ENCODE data around the gene ADAMTS5. TPM values are rescaled to one million over a fixed set of nuclear protein-coding genes. Genes with fewer than 3 reads are reported as not detected.

ADAMTS5 gene
- 0.06 TPM for polyA plus RNA-seq (2013, experiment 1 of 2)
- polyA plus RNA-seq (2013, experiment 2 of 2): 0.07 TPM

GRCh38 chr21:26967062-26967913, at the start of gene ADAMTS5:
TSS of gene ADAMTS5 (minus strand) at chr21:26967088. CDS start at chr21:26966391, 697 bp downstream.
- Histone ChIP-seq H3K27me3 (ENCODE audit: control insufficient read depth in 3 of 3, insufficient read depth in 3 of 3, low read depth in 1 of 3, low read length in 3 of 3) (peaks cover 7 to 98% (median 29%) of the 10 kb centered on the region in 3 experiments), H3K4me2 (ENCODE audit: insufficient read depth, low read length, poor library complexity, severe bottlenecking) (peak within 1 kb of the TSS; percentile 84), H3K27ac (replicated peaks; ENCODE audit: low read length) (no peak within 1 kb of the TSS), H2BK5ac (ENCODE audit: low read length) (no peak within 1 kb of the TSS), H3K4me3 (ENCODE audit: low read length in 2 of 2) (peak within 1 kb of the TSS; percentile 21 to 80), H4K91ac (ENCODE audit: low read depth, low read length, poor library complexity) (no peak within 1 kb of the TSS), H2BK15ac (ENCODE audit: low read length) (peak within 1 kb of the TSS; percentile 31), H3K4ac (ENCODE audit: low read length) (no peak within 1 kb of the TSS), H3K9me3 (replicated peaks in 1 of 2; ENCODE audit: control insufficient read depth in 2 of 2, insufficient read depth in 1 of 2, low read depth in 1 of 2, low read length in 2 of 2) (no peaks in the 10 kb centered on the region), H2BK120ac (ENCODE audit: low read depth, low read length) (no peak within 1 kb of the TSS), H3K4me1 (ENCODE audit: control insufficient read depth in 2 of 2, insufficient read depth in 1 of 2, low read depth in 1 of 2, low read length in 2 of 2) (peaks cover 0 to 8% of the 10 kb centered on the region in 2 donors), H4K8ac (ENCODE audit: low read depth, low read length) (no peak within 1 kb of the TSS), H2AFZ (ENCODE audit: low read length) (peak within 1 kb of the TSS; percentile 83), H3K18ac (ENCODE audit: low read length) (peak within 1 kb of the TSS; percentile 91), H3K9ac (ENCODE audit: low read depth, low read length, poor library complexity) (peak within 1 kb of the TSS; percentile 83), H3K36me3 (replicated peaks in 1 of 2; ENCODE audit: control insufficient read depth in 2 of 2, insufficient read depth in 2 of 2, low read length in 2 of 2) (no peaks in the 10 kb centered on the region), H2BK12ac (ENCODE audit: low read length) (peak within 1 kb of the TSS; percentile 81), H2AK5ac (ENCODE audit: low read depth, low read length) (no peak within 1 kb of the TSS), H3K79me1 (ENCODE audit: low read depth, low read length) (no peaks in the 10 kb centered on the region), H3K14ac (ENCODE audit: low read length) (no peak within 1 kb of the TSS), H3K23ac (ENCODE audit: low read depth, low read length, poor library complexity) (peak within 1 kb of the TSS; percentile 80)
- no CpG with 5 or more reads among the region's 55 CpGs for WGBS, 2 donors (ENCODE audit: extremely low coverage in 2 of 2, insufficient read length in 2 of 2, insufficient replicate concordance in 1 of 2)
- DNase-seq (ENCODE audit: low spot score): peak; percentile 42

- no CpG with 5 or more reads among the region's 1 CpG for WGBS, 2 donors (ENCODE audit: extremely low coverage in 2 of 2, insufficient read length in 2 of 2, insufficient replicate concordance in 1 of 2)
- Histone ChIP-seq H2BK15ac (ENCODE audit: low read length) (no peak overlapping the region), H2AFZ (ENCODE audit: low read length) (no peak overlapping the region), H2BK120ac (ENCODE audit: low read depth, low read length) (no peak overlapping the region), H2BK12ac (ENCODE audit: low read length) (no peak overlapping the region), H3K27ac (replicated peaks; ENCODE audit: low read length) (no peak overlapping the region), H3K36me3 (replicated peaks in 1 of 2; ENCODE audit: control insufficient read depth in 2 of 2, insufficient read depth in 2 of 2, low read length in 2 of 2) (no peaks in the 10 kb centered on the region), H3K27me3 (ENCODE audit: control insufficient read depth in 3 of 3, insufficient read depth in 3 of 3, low read depth in 1 of 3, low read length in 3 of 3) (no peaks in the 10 kb centered on the region), H2BK5ac (ENCODE audit: low read length) (no peak overlapping the region), H3K9ac (ENCODE audit: low read depth, low read length, poor library complexity) (no peak overlapping the region), H2AK5ac (ENCODE audit: low read depth, low read length) (no peak overlapping the region), H3K4me3 (ENCODE audit: low read length in 2 of 2) (no peak overlapping the region), H3K4me2 (ENCODE audit: insufficient read depth, low read length, poor library complexity, severe bottlenecking) (no peak overlapping the region), H3K79me1 (ENCODE audit: low read depth, low read length) (no peaks in the 10 kb centered on the region), H3K14ac (ENCODE audit: low read length) (no peak overlapping the region), H3K18ac (ENCODE audit: low read length) (no peak overlapping the region), H3K23ac (ENCODE audit: low read depth, low read length, poor library complexity) (no peak overlapping the region), H3K9me3 (replicated peaks in 1 of 2; ENCODE audit: control insufficient read depth in 2 of 2, insufficient read depth in 1 of 2, low read depth in 1 of 2, low read length in 2 of 2) (no peaks in the 10 kb centered on the region), H4K8ac (ENCODE audit: low read depth, low read length) (no peak overlapping the region), H3K4ac (ENCODE audit: low read length) (no peak overlapping the region), H3K4me1 (ENCODE audit: control insufficient read depth in 2 of 2, insufficient read depth in 1 of 2, low read depth in 1 of 2, low read length in 2 of 2) (no peaks in the 10 kb centered on the region), H4K91ac (ENCODE audit: low read depth, low read length, poor library complexity) (no peak overlapping the region)
- DNase-seq (ENCODE audit: low spot score): no peak
Measured at GRCh38 chr21:27001526-27001925, 34.6 kb upstream of the ADAMTS5 start.

GRCh38 chr21:26983576-26983975, 16.7 kb upstream of the ADAMTS5 start:
- Histone ChIP-seq H3K27me3 (ENCODE audit: control insufficient read depth in 3 of 3, insufficient read depth in 3 of 3, low read depth in 1 of 3, low read length in 3 of 3) (no peaks in the 10 kb centered on the region), H3K4me3 (ENCODE audit: low read length in 2 of 2) (no peak overlapping the region), H3K9ac (ENCODE audit: low read depth, low read length, poor library complexity) (no peak overlapping the region), H2BK120ac (ENCODE audit: low read depth, low read length) (no peak overlapping the region), H3K27ac (replicated peaks; ENCODE audit: low read length) (no peak overlapping the region), H4K91ac (ENCODE audit: low read depth, low read length, poor library complexity) (no peak overlapping the region), H3K14ac (ENCODE audit: low read length) (no peak overlapping the region), H3K4me2 (ENCODE audit: insufficient read depth, low read length, poor library complexity, severe bottlenecking) (no peak overlapping the region), H3K4ac (ENCODE audit: low read length) (no peak overlapping the region), H3K4me1 (ENCODE audit: control insufficient read depth in 2 of 2, insufficient read depth in 1 of 2, low read depth in 1 of 2, low read length in 2 of 2) (no peaks in the 10 kb centered on the region), H2AK5ac (ENCODE audit: low read depth, low read length) (no peak overlapping the region), H3K18ac (ENCODE audit: low read length) (no peak overlapping the region), H2BK15ac (ENCODE audit: low read length) (no peak overlapping the region), H2BK12ac (ENCODE audit: low read length) (no peak overlapping the region), H3K79me1 (ENCODE audit: low read depth, low read length) (no peaks in the 10 kb centered on the region), H3K36me3 (replicated peaks in 1 of 2; ENCODE audit: control insufficient read depth in 2 of 2, insufficient read depth in 2 of 2, low read length in 2 of 2) (no peaks in the 10 kb centered on the region), H3K9me3 (replicated peaks in 1 of 2; ENCODE audit: control insufficient read depth in 2 of 2, insufficient read depth in 1 of 2, low read depth in 1 of 2, low read length in 2 of 2) (peaks cover 0 to 2% of the 10 kb centered on the region in 2 donors), H2AFZ (ENCODE audit: low read length) (no peak overlapping the region), H3K23ac (ENCODE audit: low read depth, low read length, poor library complexity) (no peak overlapping the region), H2BK5ac (ENCODE audit: low read length) (no peak overlapping the region), H4K8ac (ENCODE audit: low read depth, low read length) (no peak overlapping the region)
- DNase-seq (ENCODE audit: low spot score): no peak
- WGBS, 2 donors (ENCODE audit: extremely low coverage in 2 of 2, insufficient read length in 2 of 2, insufficient replicate concordance in 1 of 2): no CpG with 5 or more reads among the region's 5 CpGs

- H3K4me1 ChIP-seq (ENCODE audit: control insufficient read depth in 2 of 2, insufficient read depth in 1 of 2, low read depth in 1 of 2, low read length in 2 of 2): no peaks in the 10 kb centered on the region
- H3K4me2 ChIP-seq (ENCODE audit: insufficient read depth, low read length, poor library complexity, severe bottlenecking): no peak overlapping the region
- no peak overlapping the region for H2BK120ac ChIP-seq (ENCODE audit: low read depth, low read length)
- H4K8ac ChIP-seq (ENCODE audit: low read depth, low read length): no peak overlapping the region
- H3K27ac ChIP-seq (replicated peaks; ENCODE audit: low read length): no peak overlapping the region
- DNase-seq (ENCODE audit: low spot score): no peak
- no peak overlapping the region for H2AFZ ChIP-seq (ENCODE audit: low read length)
- no CpG with 5 or more reads among the region's 2 CpGs for WGBS, 2 donors (ENCODE audit: extremely low coverage in 2 of 2, insufficient read length in 2 of 2, insufficient replicate concordance in 1 of 2)
- no peak overlapping the region for H3K14ac ChIP-seq (ENCODE audit: low read length)
- no peak overlapping the region for H2BK15ac ChIP-seq (ENCODE audit: low read length)
- no peak overlapping the region for H4K91ac ChIP-seq (ENCODE audit: low read depth, low read length, poor library complexity)
- no peaks in the 10 kb centered on the region for H3K36me3 ChIP-seq (replicated peaks in 1 of 2; ENCODE audit: control insufficient read depth in 2 of 2, insufficient read depth in 2 of 2, low read length in 2 of 2)
- H3K27me3 ChIP-seq (ENCODE audit: control insufficient read depth in 3 of 3, insufficient read depth in 3 of 3, low read depth in 1 of 3, low read length in 3 of 3): no peaks in the 10 kb centered on the region
- no peaks in the 10 kb centered on the region for H3K9me3 ChIP-seq (replicated peaks in 1 of 2; ENCODE audit: control insufficient read depth in 2 of 2, insufficient read depth in 1 of 2, low read depth in 1 of 2, low read length in 2 of 2)
- no peak overlapping the region for H3K4ac ChIP-seq (ENCODE audit: low read length)
- H3K9ac ChIP-seq (ENCODE audit: low read depth, low read length, poor library complexity): no peak overlapping the region
- H3K79me1 ChIP-seq (ENCODE audit: low read depth, low read length): no peaks in the 10 kb centered on the region
- no peak overlapping the region for H3K18ac ChIP-seq (ENCODE audit: low read length)
- H2AK5ac ChIP-seq (ENCODE audit: low read depth, low read length): no peak overlapping the region
- no peak overlapping the region for H3K23ac ChIP-seq (ENCODE audit: low read depth, low read length, poor library complexity)
- H2BK5ac ChIP-seq (ENCODE audit: low read length): no peak overlapping the region
- H2BK12ac ChIP-seq (ENCODE audit: low read length): no peak overlapping the region
- no peak overlapping the region for H3K4me3 ChIP-seq (ENCODE audit: low read length in 2 of 2)
Measured at GRCh38 chr21:26982767-26983166, 15.9 kb upstream of the ADAMTS5 start.
